K562 (cell line): Measurements from ENCODE around the gene GCDH. TPM values are rescaled to one million over a fixed set of nuclear protein-coding genes. Genes with fewer than 3 reads are reported as not detected.

Experiments used
- ESRRA ChIP-seq: fragments of 450-650 bp; IDR thresholded peaks from 2 replicates; pipeline ENCODE4 v1.6.1; 2014; ENCODE audit warnings: low read depth, mild to moderate bottlenecking, moderate library complexity, borderline replicate concordance
- ESRRB ChIP-seq: fragments of 250-450 bp; sonication (Bioruptor Pico); IDR thresholded peaks from 2 replicates; pipeline ENCODE4 v1.5.0; 2020; ENCODE audit warnings: mild to moderate bottlenecking, moderate library complexity, borderline replicate concordance
- HOXB6 ChIP-seq: fragments of 250-450 bp; sonication (Bioruptor Pico); IDR thresholded peaks from 2 replicates; pipeline ENCODE4 v1.5.1; 2022; ENCODE audit warnings: mild to moderate bottlenecking, borderline replicate concordance
- MAX ChIP-seq: sonication (generic); formaldehyde crosslinking; IDR thresholded peaks from 2 replicates; pipeline ENCODE4 v1.9.0; 2022; ENCODE audit warnings: mild to moderate bottlenecking, missing genetic modification reagents
- NFE2 ChIP-seq: IDR thresholded peaks from 2 replicates; pipeline ENCODE4 v1.6.1; 2014; ENCODE audit warnings: antibody characterized with exemption, low read depth
- RAD21 ChIP-seq, 2 experiments: fragments of 250-450 bp in 1 of 2; fragments of 450-650 bp in 1 of 2; sonication (Bioruptor Pico) in 1 of 2; formaldehyde crosslinking in 1 of 2; IDR thresholded peaks in 1 of 2; conservative IDR thresholded peaks in 1 of 2; 2 replicates each; pipeline versions ENCODE4 v1.4.0 to v1.8.0; 2020 to 2022; ENCODE audit warnings: mild to moderate bottlenecking in 2 of 2, moderate library complexity in 1 of 2
- SIN3A ChIP-seq, 2 experiments: fragments of 150-350 bp in 1 of 2; IDR thresholded peaks; 2 replicates each; pipeline ENCODE4 v1.6.1; 2011 to 2016; ENCODE audit warnings: borderline replicate concordance in 2 of 2, low read depth in 2 of 2, low read length in 2 of 2, mild to moderate bottlenecking in 2 of 2, moderate library complexity in 2 of 2; ENCODE audit not compliant: control insufficient read depth in 1 of 2
- TFE3 ChIP-seq: fragments of 450-650 bp; formaldehyde crosslinking; IDR thresholded peaks from 2 replicates; pipeline ENCODE4 v1.4.0; 2020; ENCODE audit warnings: mild to moderate bottlenecking, mixed read lengths
- TOE1 ChIP-seq, 2 experiments: fragments of 450-650 bp in 1 of 2; sonication (generic) in 1 of 2; formaldehyde crosslinking in 1 of 2; IDR thresholded peaks; 2 replicates each; pipeline versions ENCODE4 v1.7.1 to v1.8.0; 2016 to 2022; ENCODE audit warnings: borderline replicate concordance in 2 of 2, mild to moderate bottlenecking in 2 of 2, antibody characterized with exemption in 1 of 2, inconsistent platforms in 1 of 2, low read depth in 1 of 2, missing genetic modification reagents in 1 of 2, moderate library complexity in 1 of 2
- USF2 ChIP-seq: sonication (generic); formaldehyde crosslinking; IDR thresholded peaks from 2 replicates; pipeline ENCODE4 v1.5.0; 2020; ENCODE audit warnings: missing genetic modification reagents
- ZBTB26 ChIP-seq: fragments of 450-650 bp; formaldehyde crosslinking; IDR thresholded peaks from 2 replicates; pipeline ENCODE4 v1.4.0; 2022; ENCODE audit warnings: missing genetic modification characterization
- ZBTB49 ChIP-seq: sonication (generic); formaldehyde crosslinking; IDR thresholded peaks from 2 replicates; pipeline ENCODE4 v1.8.0; 2022; ENCODE audit warnings: missing genetic modification reagents, mild to moderate bottlenecking, borderline replicate concordance
- ZKSCAN8 ChIP-seq: fragments of 200-800 bp; sonication (Bioruptor generic); IDR thresholded peaks from 2 replicates; pipeline ENCODE4 v1.6.1; 2016; ENCODE audit warnings: missing genetic modification characterization, missing compliant biosample characterization
- ZNF512 ChIP-seq: IDR thresholded peaks from 2 replicates; pipeline ENCODE4 v1.6.1; 2016; ENCODE audit warnings: missing genetic modification characterization, missing compliant biosample characterization
- polyA plus RNA-seq, 8 experiments: library from polyadenylated mRNA; depleted of rRNA in 4 of 8; stranded (reverse) in 5 of 8; unstranded in 3 of 8; fragments of >200 nt; fragmentation: Nextera tagmentation in 2 of 8; fragmentation: Illumina TruSeq in 1 of 8; extraction: Ambion mirVana in 2 of 8; extraction: Trizol in 1 of 8; gene quantifications; 2 replicates each; pipeline versions ENCODE4 v1.2.1 to v1.2.3, GENCODE V29; 2011 to 2014; ENCODE audit warnings: inconsistent platforms in 1 of 8, missing spikeins in 1 of 8
- total RNA-seq, 7 experiments: library from RNA; depleted of rRNA in 6 of 7; stranded (reverse); fragments of >200 nt in 6 of 7; fragmentation: Illumina TruSeq in 2 of 7; extraction: Trizol in 2 of 7; gene quantifications; 2 replicates each; pipeline versions ENCODE4 v1.2.1 to v1.2.3, GENCODE V29; 2011 to 2021; ENCODE audit warnings: low replicate concordance in 1 of 7
- TF ChIP-seq, protein P1 (sequence below): sonication (generic); formaldehyde crosslinking; IDR thresholded peaks from 2 replicates; pipeline ENCODE4 v1.8.1; 2022; ENCODE audit warnings: missing genetic modification reagents

GCDH gene
- total and polyA plus RNA-seq, 9 of the 15 experiments (the other 6 are each of a cell fraction or from before 2014, with no cell fraction given): 2.9 to 50.8 (median 19.1) TPM

DNA sequence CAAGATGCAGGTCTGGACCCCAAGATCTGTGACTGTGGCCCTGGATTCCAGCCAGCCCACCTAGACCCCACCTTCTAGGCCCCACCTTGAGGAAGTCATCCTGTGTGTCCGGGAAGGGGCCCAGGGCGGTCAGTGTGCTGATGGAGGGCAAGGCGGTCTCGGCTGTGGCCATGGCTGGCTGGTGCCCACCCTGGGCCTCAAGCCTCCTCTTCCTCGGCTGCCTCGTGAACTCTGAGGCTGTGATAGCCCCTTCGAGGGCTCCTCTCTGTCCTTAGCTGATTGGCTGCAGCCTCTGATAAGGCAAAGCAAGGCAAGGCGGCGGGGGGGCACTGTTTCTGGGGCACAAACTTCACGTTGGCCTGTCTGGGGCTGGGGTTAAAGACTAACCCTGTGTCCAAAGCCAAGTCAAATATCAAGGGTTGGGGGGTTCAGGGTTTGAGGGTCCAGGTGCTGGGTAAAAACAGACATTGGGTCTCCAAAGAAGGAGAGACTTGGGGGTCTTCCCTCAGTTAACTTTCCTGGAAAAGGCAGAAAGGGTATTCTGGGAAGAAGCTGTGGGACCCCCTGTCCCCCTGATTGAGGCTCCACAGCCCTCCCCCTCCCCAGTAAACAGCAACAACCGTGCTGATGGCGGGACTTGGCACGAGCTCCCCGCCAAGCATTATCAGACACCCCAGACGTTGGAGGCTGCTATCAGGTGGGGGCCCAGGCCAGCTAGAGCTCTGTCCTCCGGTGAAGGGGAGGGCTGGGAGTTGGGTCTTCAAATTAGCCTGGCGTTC is 3.8 kb upstream of the GCDH start, which contains the start of gene KLF1 (continued):
- TF ChIP-seq SIN3A (IDR thresholded peaks at IDR 0.05; ENCODE audit: borderline replicate concordance in 2 of 2, control insufficient read depth in 1 of 2, low read depth in 2 of 2, low read length in 2 of 2): peak in 1 of 2 experiments; percentile 49; a peak in 1 of 4 replicates
- TF ChIP-seq, protein P1, sequence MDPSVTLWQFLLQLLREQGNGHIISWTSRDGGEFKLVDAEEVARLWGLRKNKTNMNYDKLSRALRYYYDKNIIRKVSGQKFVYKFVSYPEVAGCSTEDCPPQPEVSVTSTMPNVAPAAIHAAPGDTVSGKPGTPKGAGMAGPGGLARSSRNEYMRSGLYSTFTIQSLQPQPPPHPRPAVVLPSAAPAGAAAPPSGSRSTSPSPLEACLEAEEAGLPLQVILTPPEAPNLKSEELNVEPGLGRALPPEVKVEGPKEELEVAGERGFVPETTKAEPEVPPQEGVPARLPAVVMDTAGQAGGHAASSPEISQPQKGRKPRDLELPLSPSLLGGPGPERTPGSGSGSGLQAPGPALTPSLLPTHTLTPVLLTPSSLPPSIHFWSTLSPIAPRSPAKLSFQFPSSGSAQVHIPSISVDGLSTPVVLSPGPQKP (CRISPR knock-in tag): no peak
- TF ChIP-seq ZNF512 (tag): no peak
- peak; percentile 23; the same call in 1 of the 2 replicates for TF ChIP-seq ZKSCAN8 (CRISPR knock-in tag)
- no peak for TF ChIP-seq USF2
- peak; percentile 63; the same call in 1 of the 2 replicates for TF ChIP-seq TOE1 (IDR thresholded peaks at IDR 0.05; ENCODE audit: borderline replicate concordance)
- TF ChIP-seq TOE1 (CRISPR knock-in tag; IDR thresholded peaks at IDR 0.05; ENCODE audit: borderline replicate concordance, low read depth): no peak
- TF ChIP-seq TFE3 (CRISPR knock-in tag): no peak
- TF ChIP-seq RAD21 (CRISPR knock-in tag; conservative IDR thresholded peaks at IDR 0.05 in 1 of 2, IDR thresholded peaks at IDR 0.05 in 1 of 2): 0 out of 4 replicates have a peak, but pooled peaks of 1 of the 2 experiments have one; percentile 3
- TF ChIP-seq ZBTB26 (CRISPR knock-in tag): no peak
- TF ChIP-seq ESRRA: no peak; the same call in 1 of the 2 replicates
- TF ChIP-seq ZBTB49 (CRISPR knock-in tag): no peak
- no peak for TF ChIP-seq NFE2
- TF ChIP-seq HOXB6 (CRISPR knock-in tag): no peak
- TF ChIP-seq ESRRB (CRISPR knock-in tag): no peak
- TF ChIP-seq MAX (CRISPR knock-in tag): peak; percentile 76
